Astrocyte of the spinal cord (primary cell): ENCODE data around the gene IGLL1.
"Not testable (repeated sequence)": the region's sequence is repeated elsewhere in the genome, so short reads cannot be mapped to it uniquely, and the experiment has no call there.

Source experiments
- DNase-seq: peaks from one replicate; pipeline ENCODE4 v3.0.0; 2011; ENCODE audit warnings: low read depth, low spot score
- H3K4me3 ChIP-seq: 2 replicates; pipeline ENCODE4 v1.5.1; 2011; ENCODE audit warnings: low read depth, mild to moderate bottlenecking, low read length, moderate library complexity
- CTCF ChIP-seq: IDR thresholded peaks from 2 replicates; pipeline ENCODE4 v1.5.1; 2012; ENCODE audit warnings: low read depth, mild to moderate bottlenecking, low read length, inconsistent platforms
- in situ Hi-C: cut with HindIII; loops from 2 replicates; pipeline ENCODE4 v1.10.0; 2017; ENCODE audit warnings: low sequenced_read_pairs

The IGLL1 gene

GRCh38 chr22:23575601-23576000 is 4.5 kb downstream of the IGLL1 start:
- DNase-seq = no peak
- H3K4me3 ChIP-seq = no peak overlapping the region
- TF ChIP-seq CTCF = no peak
- in situ Hi-C loops = no loop called here

GRCh38 chr22:23574877-23575276 is 5.2 kb downstream of the IGLL1 start:
- DNase-seq = no peak
- in situ Hi-C loops = no loop called here
- no peak overlapping the region for H3K4me3 ChIP-seq
- no peak for TF ChIP-seq CTCF

DNA sequence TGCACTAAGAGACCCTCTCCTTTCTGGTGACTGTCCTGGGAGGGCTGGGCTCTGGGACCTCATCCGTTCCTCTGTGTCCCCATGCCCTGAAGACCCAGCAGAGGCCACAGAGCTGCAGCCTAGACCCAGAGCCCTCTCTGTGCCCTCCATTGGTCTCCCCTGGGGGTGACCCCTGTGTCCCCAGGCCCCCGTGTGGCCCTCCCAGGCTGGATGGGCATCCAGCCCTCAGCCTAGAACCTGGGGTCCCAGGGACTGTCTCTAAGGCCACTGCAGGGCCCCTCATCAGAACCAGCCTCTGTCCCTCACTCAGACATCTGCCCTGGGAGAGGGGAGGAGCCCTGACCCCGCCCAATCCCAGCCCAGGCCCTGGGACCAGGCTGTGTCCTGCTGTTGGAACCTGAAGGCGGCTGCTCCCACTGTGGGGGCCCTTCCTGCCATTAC is 5.7 kb downstream of the IGLL1 start:
- no peak overlapping the region for H3K4me3 ChIP-seq
- in situ Hi-C loops = no loop called here
- no peak for DNase-seq
- no peak for TF ChIP-seq CTCF

GRCh38 chr22:23573701-23574235 is 6.3 kb downstream of the IGLL1 start:
- DNase-seq, H3K4me3 ChIP-seq, in situ Hi-C loops: not testable (repeated sequence)

DNA sequence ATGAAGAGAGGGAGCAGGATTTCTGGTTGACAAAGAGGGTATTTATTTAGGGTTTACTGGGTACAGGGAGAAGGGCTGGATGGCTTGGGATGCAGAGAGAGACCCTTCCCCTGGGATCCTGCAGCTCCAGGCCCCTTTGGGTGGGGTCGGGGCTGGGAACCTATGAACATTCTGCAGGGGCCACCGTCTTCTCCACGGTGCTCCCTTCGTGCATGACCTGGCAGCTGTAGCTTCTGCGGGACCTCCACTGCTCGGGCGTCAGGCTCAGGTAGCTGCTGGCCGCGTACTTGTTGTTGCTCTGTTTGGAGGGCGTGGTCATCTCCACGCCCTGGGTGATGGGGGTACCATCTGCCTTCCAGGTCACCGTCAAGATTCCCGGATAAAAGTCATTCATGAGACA is 7.0 kb downstream of the IGLL1 start:
- H3K4me3 ChIP-seq, DNase-seq, in situ Hi-C loops: not testable (repeated sequence)

DNA sequence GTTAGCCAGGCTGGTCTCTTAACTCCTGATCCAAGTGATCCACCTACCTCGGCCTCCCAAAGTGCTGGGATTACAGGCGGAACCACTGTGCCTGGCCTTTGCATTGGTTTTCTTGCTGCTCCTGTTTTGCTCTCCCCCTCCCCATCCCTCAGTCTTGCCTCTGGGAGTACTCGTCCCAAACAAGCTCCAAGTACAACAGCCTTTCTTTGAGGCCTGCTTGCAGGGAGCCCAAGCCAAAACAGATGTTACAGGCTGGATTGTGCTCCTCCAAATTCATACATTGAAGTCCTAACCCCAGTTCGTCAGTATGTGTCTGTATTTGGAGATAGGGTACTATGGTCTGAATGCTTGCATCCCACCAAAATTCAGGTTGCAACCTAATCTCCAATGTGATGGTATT is 8.6 kb downstream of the IGLL1 start:
- DNase-seq = no peak
- in situ Hi-C loops = no loop called here
- no peak for TF ChIP-seq CTCF
- H3K4me3 ChIP-seq = no peak overlapping the region

DNA sequence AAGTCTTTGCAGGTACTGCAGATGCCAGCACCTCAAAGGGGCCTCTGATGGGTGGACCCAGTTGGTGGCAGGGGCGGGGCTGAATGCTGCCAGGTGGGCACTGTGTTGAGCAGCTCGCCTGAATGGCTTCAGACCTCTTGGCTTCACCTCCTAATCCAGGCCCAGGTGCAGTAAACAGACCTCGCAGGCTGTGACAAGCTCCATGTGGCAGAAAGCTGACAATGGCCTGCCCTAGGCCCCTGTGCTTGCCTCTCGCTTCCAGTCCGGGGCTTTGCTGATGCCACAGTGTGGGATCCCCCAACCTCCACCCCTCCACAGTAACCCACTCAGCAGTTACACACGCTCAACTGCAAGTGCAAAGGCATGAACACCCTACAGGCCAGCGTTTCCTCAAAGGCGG is 9.4 kb downstream of the IGLL1 start:
- H3K4me3 ChIP-seq = no peak overlapping the region
- TF ChIP-seq CTCF = no peak
- in situ Hi-C loops = no loop called here
- no peak for DNase-seq

DNA sequence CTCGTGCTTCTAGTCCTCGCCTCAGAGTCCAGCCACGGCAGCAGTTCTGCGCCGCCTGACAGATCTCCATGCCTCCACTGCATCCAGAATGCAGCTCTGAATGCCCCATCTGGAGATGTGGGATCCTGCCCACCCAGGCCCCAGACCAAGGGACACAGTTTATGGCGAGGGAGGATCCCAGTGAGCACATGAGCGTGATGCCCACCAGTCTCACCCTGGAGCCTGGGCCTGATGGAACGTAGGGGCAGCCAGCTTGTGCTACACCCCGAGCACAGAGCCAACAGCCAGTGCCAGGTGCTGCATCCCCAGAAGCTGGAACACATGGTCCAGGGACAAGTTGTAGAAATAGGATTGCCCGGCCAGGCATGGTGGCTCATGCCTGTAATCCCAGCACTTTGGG is 10.4 kb downstream of the IGLL1 start:
- no peak for DNase-seq
- in situ Hi-C loops = no loop called here
- no peak for TF ChIP-seq CTCF
- no peak overlapping the region for H3K4me3 ChIP-seq
